NCI-H2081 (cell line): ENCODE results near the gene VPS8.
"Not testable (repeated sequence)": the region's sequence is repeated elsewhere in the genome, so short reads cannot be mapped to it uniquely, and the experiment has no call there.

Source experiments
- DNase-seq, 2 experiments: peaks; one replicate each; lab custom pipeline; 2025; lab: John Stamatoyannopoulos, UW

VPS8 gene

GRCh38 chr3:184864000-184864399, 52.0 kb downstream of the VPS8 start:
- no peak for DNase-seq

- no peak for DNase-seq
These were observed 56.5 kb downstream of the VPS8 start for GRCh38 chr3:184868477-184868876.

GRCh38 chr3:184872200-184872599, 60.2 kb downstream of the VPS8 start:
- no peak for DNase-seq

- no peak for DNase-seq
These were observed 61.2 kb downstream of the VPS8 start for GRCh38 chr3:184873141-184873540.

- peak; percentile 36 to 53 for DNase-seq
These were observed 63.0 kb downstream of the VPS8 start for GRCh38 chr3:184874709-184875644.

- no peak for DNase-seq
These were observed 68.5 kb downstream of the VPS8 start for GRCh38 chr3:184880276-184881019.

GRCh38 chr3:184884359-184885017, 72.5 kb downstream of the VPS8 start:
- DNase-seq = no peak

GRCh38 chr3:184885112-184885511, 73.1 kb downstream of the VPS8 start:
- no peak for DNase-seq

GRCh38 chr3:184887574-184887973, 75.6 kb downstream of the VPS8 start:
- no peak for DNase-seq

GRCh38 chr3:184889312-184889904, 77.4 kb downstream of the VPS8 start:
- no peak for DNase-seq

GRCh38 chr3:184894051-184894450, 82.1 kb downstream of the VPS8 start:
- DNase-seq = no peak

GRCh38 chr3:184895350-184895749, 83.4 kb downstream of the VPS8 start:
- no peak for DNase-seq

GRCh38 chr3:184896336-184896735, 84.4 kb downstream of the VPS8 start:
- no peak for DNase-seq

GRCh38 chr3:184899953-184900595, 88.1 kb downstream of the VPS8 start:
- DNase-seq = no peak

GRCh38 chr3:184907031-184907430, 95.1 kb downstream of the VPS8 start:
- DNase-seq = not testable (repeated sequence)

GRCh38 chr3:184907681-184908649, 96.0 kb downstream of the VPS8 start:
- no peak for DNase-seq

GRCh38 chr3:184908859-184909258, 96.9 kb downstream of the VPS8 start:
- no peak for DNase-seq

GRCh38 chr3:184910664-184911063, 98.7 kb downstream of the VPS8 start:
- no peak for DNase-seq

- no peak for DNase-seq
These were observed 99.6 kb downstream of the VPS8 start for GRCh38 chr3:184911570-184911969.

GRCh38 chr3:184912163-184912562, 100.2 kb downstream of the VPS8 start:
- no peak for DNase-seq
